K562 (cell line): ENCODE data around the gene RCOR2. TPM values are rescaled to one million over a fixed set of nuclear protein-coding genes. Genes with fewer than 3 reads are reported as not detected.

Experiments used
- ATAC-seq: fragments of 200-7000 bp; cut with Tn5 transposase; 3 replicates; pipeline ENCODE4 v1.9.1; 2020; ENCODE audit warnings: moderate library complexity
- BruUV-seq: library from RNA; stranded (reverse); fragments of 400-500 nt; replicated peaks from 2 replicates; lab custom pipeline; 2021; lab: Mats Ljungman, UMichigan
- CTCF ChIA-PET: fragments of 300-600 bp; formaldehyde crosslinking; extraction: SDS; loops from one replicate; lab custom pipeline; 2021; ENCODE audit warnings: low intra/inter-chr PET ratio; lab: Yijun Ruan, JAX
- POLR2A ChIA-PET: fragments of 300-600, 350-650 bp; sonication (Branson Sonifier 250); formaldehyde crosslinking; extraction: SDS; loops from one replicate; lab custom pipeline; 2021; ENCODE audit warnings: antibody characterized with exemption, inconsistent platforms; lab: Yijun Ruan, JAX
- DNase-seq, 4 experiments: peaks; one replicate each; pipeline versions ENCODE4 v3.0.0 to v3.0.0-alpha.2; 2011 to 2018; ENCODE audit warnings: low spot score in 3 of 4, mixed read lengths in 3 of 4; ENCODE audit errors: extremely low read depth in 1 of 4
- FAIRE-seq: peaks from 2 replicates; lab custom pipeline; 2011; peaks lifted over from hg19 to GRCh38; lab: Jason Lieb, UNC
- H2AFZ ChIP-seq: 2 replicates; pipeline ENCODE4 v1.6.0; 2011; ENCODE audit warnings: low read depth, low read length, control low read depth, inconsistent platforms
- H3K27ac ChIP-seq: fragments of 200-600 bp; 3 replicates; pipeline ENCODE4 v1.8.0; 2011; ENCODE audit warnings: low read depth, mild to moderate bottlenecking, control low read depth, inconsistent platforms, low read length, moderate library complexity, mixed read lengths; ENCODE audit errors: extremely low read depth
- H3K27me3 ChIP-seq, 2 experiments: fragments of 300-600 bp in 1 of 2; 2 replicates in 1 of 2; 3 replicates in 1 of 2; pipeline versions ENCODE4 v1.6.0 to v1.8.0; 2011; ENCODE audit warnings: inconsistent platforms in 2 of 2, low read length in 2 of 2, mild to moderate bottlenecking in 1 of 2, mixed read lengths in 1 of 2, moderate library complexity in 1 of 2; ENCODE audit not compliant: control insufficient read depth in 2 of 2, insufficient read depth in 2 of 2
- H3K36me3 ChIP-seq: fragments of 300-600 bp; 3 replicates; pipeline ENCODE4 v1.8.0; 2011; ENCODE audit warnings: mild to moderate bottlenecking, low read length, inconsistent platforms; ENCODE audit not compliant: control insufficient read depth, insufficient read depth
- H3K4me1 ChIP-seq, 2 experiments: fragments of 200-600 bp in 1 of 2; replicated peaks in 1 of 2; 2 replicates in 1 of 2; 3 replicates in 1 of 2; pipeline versions ENCODE4 v1.5.1 to v1.8.0; 2011; ENCODE audit warnings: inconsistent platforms in 2 of 2, low read length in 2 of 2, mild to moderate bottlenecking in 1 of 2, mixed read lengths in 1 of 2, moderate library complexity in 1 of 2; ENCODE audit not compliant: control insufficient read depth in 2 of 2, insufficient read depth in 2 of 2
- H3K4me2 ChIP-seq: 2 replicates; pipeline ENCODE4 v1.6.1; 2011; ENCODE audit warnings: low read length, control low read depth, inconsistent platforms, mixed read lengths; ENCODE audit not compliant: insufficient read depth
- H3K4me3 ChIP-seq: fragments of 200-600 bp; sonication (generic), shearing (Covaris generic); 2 replicates; pipeline ENCODE4 v1.5.1; 2016; ENCODE audit warnings: control low read depth, inconsistent platforms
- H3K79me2 ChIP-seq: fragments of 200-600 bp; 3 replicates; pipeline ENCODE4 v1.8.0; 2011; ENCODE audit warnings: low read length, inconsistent platforms; ENCODE audit not compliant: control insufficient read depth, insufficient read depth
- H3K9ac ChIP-seq, 2 experiments: 2 replicates each; pipeline versions ENCODE4 v1.6.0 to v1.6.1; 2011; ENCODE audit warnings: low read depth in 2 of 2, low read length in 2 of 2, control low read depth in 1 of 2, inconsistent platforms in 1 of 2, mild to moderate bottlenecking in 1 of 2, mixed read lengths in 1 of 2; ENCODE audit not compliant: insufficient read depth in 1 of 2
- H3K9me1 ChIP-seq: one replicate; pipeline ENCODE4 v1.6.0; 2011; ENCODE audit warnings: inconsistent platforms, mild to moderate bottlenecking, low read length, moderate library complexity; ENCODE audit not compliant: control insufficient read depth, insufficient read depth
- H3K9me3 ChIP-seq: replicated peaks from 2 replicates; pipeline ENCODE4 v1.5.1; 2011; ENCODE audit warnings: low read depth, low read length, inconsistent platforms; ENCODE audit not compliant: control insufficient read depth, insufficient read depth
- H4K20me1 ChIP-seq: replicated peaks from 2 replicates; pipeline ENCODE4 v1.6.1; 2011; ENCODE audit warnings: low read length, inconsistent platforms, mixed read lengths; ENCODE audit not compliant: control insufficient read depth, insufficient read depth
- CBX5 ChIP-seq: IDR thresholded peaks from 2 replicates; pipeline ENCODE4 v1.6.1; 2014; ENCODE audit warnings: low read depth, borderline replicate concordance
- KAT8 ChIP-seq: fragments of 450-650 bp; IDR thresholded peaks from 2 replicates; pipeline ENCODE4 v1.6.1; 2016; ENCODE audit warnings: low read depth, mild to moderate bottlenecking
- MED1 ChIP-seq: sonication (generic); formaldehyde crosslinking; IDR thresholded peaks from 2 replicates; pipeline ENCODE4 v1.8.1; 2023; ENCODE audit warnings: missing genetic modification reagents, borderline replicate concordance
- MEF2A ChIP-seq: IDR thresholded peaks from 2 replicates; pipeline ENCODE4 v1.6.1; 2011; ENCODE audit warnings: low read depth, mild to moderate bottlenecking, low read length, moderate library complexity; ENCODE audit not compliant: control insufficient read depth
- NR2C2 ChIP-seq, 2 experiments: fragments of 200-800 bp in 1 of 2; sonication (Bioruptor generic) in 1 of 2; sonication (generic) in 1 of 2; formaldehyde crosslinking in 1 of 2; IDR thresholded peaks; 2 replicates each; pipeline versions ENCODE4 v1.6.1 to v1.8.0; 2016 to 2022; ENCODE audit warnings: mild to moderate bottlenecking in 1 of 2, missing compliant biosample characterization in 1 of 2, missing genetic modification characterization in 1 of 2, missing genetic modification reagents in 1 of 2
- RBM17 ChIP-seq: fragments of 200-400 bp; formaldehyde crosslinking; IDR thresholded peaks from 2 replicates; pipeline ENCODE4 v1.6.1; 2017; ENCODE audit warnings: low read depth, mild to moderate bottlenecking, low read length, borderline replicate concordance
- THAP12 ChIP-seq: fragments of 250-450 bp; sonication (Bioruptor Pico); IDR thresholded peaks from 2 replicates; pipeline ENCODE4 v1.9.0; 2021; ENCODE audit warnings: mild to moderate bottlenecking, inconsistent platforms
- XRCC4 ChIP-seq: IDR thresholded peaks from one replicate; pipeline ENCODE4 v1.6.1; 2011; ENCODE audit not compliant: insufficient read depth, insufficient read length; ENCODE audit errors: extremely low read depth
- ZFX ChIP-seq: sonication (generic); formaldehyde crosslinking; IDR thresholded peaks from 2 replicates; pipeline ENCODE4 v1.8.0; 2022; ENCODE audit warnings: mild to moderate bottlenecking, missing genetic modification reagents, moderate library complexity
- ZNF780A ChIP-seq: fragments of 250-450 bp; sonication (Bioruptor Pico); IDR thresholded peaks from 2 replicates; pipeline ENCODE4 v1.5.0; 2021; ENCODE audit warnings: mild to moderate bottlenecking
- WGBS: fragments of 100-300 bp; shearing (Covaris generic); methylation state at CpG from one replicate; pipeline ENCODE4 v1.1.6; 2016; ENCODE audit warnings: low coverage, mixed read lengths; ENCODE audit not compliant: insufficient coverage; ENCODE audit errors: missing lambda C conversion rate; 5-methylcytosine and 5-hydroxymethylcytosine counted together
- in situ Hi-C: fragments of 300-500 bp; cut with MboI; formaldehyde crosslinking; loops from 4 replicates; pipeline ENCODE4 v1.15.0; 2018; ENCODE audit warnings: inconsistent platforms, mixed read lengths
- intact Hi-C: fragments of 100-400 bp; cut with micrococcal nuclease; formaldehyde crosslinking; loops from 2 replicates; pipeline ENCODE4 v1.14.2; 2022
- polyA plus RNA-seq, 8 experiments: library from polyadenylated mRNA; depleted of rRNA in 4 of 8; stranded (reverse) in 5 of 8; unstranded in 3 of 8; fragments of >200 nt; fragmentation: Nextera tagmentation in 2 of 8; fragmentation: Illumina TruSeq in 1 of 8; extraction: Ambion mirVana in 2 of 8; extraction: Trizol in 1 of 8; gene quantifications; 2 replicates each; pipeline versions ENCODE4 v1.2.1 to v1.2.3, GENCODE V29; 2011 to 2014; ENCODE audit warnings: inconsistent platforms in 1 of 8, missing spikeins in 1 of 8
- total RNA-seq, 7 experiments: library from RNA; depleted of rRNA in 6 of 7; stranded (reverse); fragments of >200 nt in 6 of 7; fragmentation: Illumina TruSeq in 2 of 7; extraction: Trizol in 2 of 7; gene quantifications; 2 replicates each; pipeline versions ENCODE4 v1.2.1 to v1.2.3, GENCODE V29; 2011 to 2021; ENCODE audit warnings: low replicate concordance in 1 of 7
- TF ChIP-seq, protein P1 (sequence below): fragments of 250-450 bp; sonication (Bioruptor Pico); IDR thresholded peaks from 2 replicates; pipeline ENCODE4 v1.4.0; 2020; ENCODE audit warnings: mild to moderate bottlenecking, moderate library complexity, borderline replicate concordance

The RCOR2 gene
- total and polyA plus RNA-seq, 9 of the 15 experiments (the other 6 are each of a cell fraction or from before 2014, with no cell fraction given), result 0.04 to 6.5 (median 2.5) TPM; not detected in 1

DNA sequence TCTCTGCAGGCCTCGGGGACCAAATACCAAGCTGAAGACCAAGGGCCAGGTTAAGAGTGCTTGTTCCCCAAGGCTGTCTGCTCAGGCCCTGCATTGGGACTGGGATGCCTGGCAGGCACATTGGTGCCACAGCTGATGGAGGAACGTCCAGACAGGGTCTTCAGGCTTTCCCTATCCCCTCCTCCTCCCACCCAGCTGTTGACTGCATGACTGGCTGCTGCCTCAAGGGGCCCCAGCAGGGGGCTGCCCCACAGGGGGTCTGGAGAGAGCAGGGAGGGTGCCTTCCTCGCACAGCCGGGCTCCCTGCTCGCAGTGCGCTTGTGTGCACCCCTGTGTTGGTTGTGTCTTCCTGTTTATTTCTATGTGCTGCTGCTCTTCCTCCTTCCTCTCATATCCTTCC is 9.9 kb downstream of the RCOR2 start:
- no peak overlapping the region for H3K4me2 ChIP-seq
- H3K27me3 ChIP-seq, result no peaks in the 10 kb centered on the region
- 0 out of 2 replicates have a peak, but pooled peaks cover 6% of the 10 kb centered on the region for H4K20me1 ChIP-seq
- ChIA-PET CTCF (interaction anchor here (2.2 kb wide), 1 partner anchor 69 kb away, joined by 13 read pairs; no protein-coding TSS in a partner anchor), POLR2A (interaction anchor here (0.5 to 1.3 kb wide), 5 partner anchors 8 to 278 kb away, joined by 3 to 4 read pairs (median 3); partner anchors contain the start of gene STIP1)
- H3K9me1 ChIP-seq, result no peaks in the 10 kb centered on the region
- H3K27ac ChIP-seq, result no peak overlapping the region
- WGBS, result 72% methylated on average over 6 of the region's 6 CpGs
- no peak overlapping the region for H3K4me3 ChIP-seq
- ATAC-seq, result no peak
- H2AFZ ChIP-seq, result no peak overlapping the region
- peaks cover 0 to 36% of the 10 kb centered on the region in 2 experiments; a peak in 2 of 5 replicates for H3K4me1 ChIP-seq
- H3K9me3 ChIP-seq, result no peaks in the 10 kb centered on the region
- TF ChIP-seq MEF2A (no peak), KAT8 (no peak), ZFX (no peak), RBM17 (no peak), ZNF780A (CRISPR knock-in tag) (no peak), XRCC4 (no peak), NR2C2 (CRISPR knock-in tag; IDR thresholded peaks at IDR 0.05) (no peak), NR2C2 (tag; IDR thresholded peaks at IDR 0.05) (no peak), MED1 (CRISPR knock-in tag) (no peak), THAP12 (no peak), CBX5 (no peak)
- TF ChIP-seq, protein P1, sequence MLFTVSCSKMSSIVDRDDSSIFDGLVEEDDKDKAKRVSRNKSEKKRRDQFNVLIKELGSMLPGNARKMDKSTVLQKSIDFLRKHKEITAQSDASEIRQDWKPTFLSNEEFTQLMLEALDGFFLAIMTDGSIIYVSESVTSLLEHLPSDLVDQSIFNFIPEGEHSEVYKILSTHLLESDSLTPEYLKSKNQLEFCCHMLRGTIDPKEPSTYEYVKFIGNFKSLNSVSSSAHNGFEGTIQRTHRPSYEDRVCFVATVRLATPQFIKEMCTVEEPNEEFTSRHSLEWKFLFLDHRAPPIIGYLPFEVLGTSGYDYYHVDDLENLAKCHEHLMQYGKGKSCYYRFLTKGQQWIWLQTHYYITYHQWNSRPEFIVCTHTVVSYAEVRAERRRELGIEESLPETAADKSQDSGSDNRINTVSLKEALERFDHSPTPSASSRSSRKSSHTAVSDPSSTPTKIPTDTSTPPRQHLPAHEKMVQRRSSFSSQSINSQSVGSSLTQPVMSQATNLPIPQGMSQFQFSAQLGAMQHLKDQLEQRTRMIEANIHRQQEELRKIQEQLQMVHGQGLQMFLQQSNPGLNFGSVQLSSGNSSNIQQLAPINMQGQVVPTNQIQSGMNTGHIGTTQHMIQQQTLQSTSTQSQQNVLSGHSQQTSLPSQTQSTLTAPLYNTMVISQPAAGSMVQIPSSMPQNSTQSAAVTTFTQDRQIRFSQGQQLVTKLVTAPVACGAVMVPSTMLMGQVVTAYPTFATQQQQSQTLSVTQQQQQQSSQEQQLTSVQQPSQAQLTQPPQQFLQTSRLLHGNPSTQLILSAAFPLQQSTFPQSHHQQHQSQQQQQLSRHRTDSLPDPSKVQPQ (CRISPR knock-in tag), result no peak
- in situ Hi-C loops, result no loop called here
- no peaks in the 10 kb centered on the region for H3K79me2 ChIP-seq
- no peak for FAIRE-seq
- intact Hi-C loops, result no loop called here
- peak in 1 of 4 experiments; percentile 11 for DNase-seq
- peak overlapping the region in 1 of 2 experiments; percentile 61; a peak in 1 of 4 replicates for H3K9ac ChIP-seq
- BruUV-seq, result no TSS peak
- peaks cover 75% of the 10 kb centered on the region; the same call in 2 of the 3 replicates for H3K36me3 ChIP-seq
